Adrenal gland (tissue), 5 donors: ENCODE results near the gene ARFGAP1.

Source experiments
- CTCF ChIP-seq, 6 experiments: fragments of 450-650 bp in 4 of 6; fragments of 200-600 bp in 2 of 6; sonication (generic) in 1 of 6; IDR thresholded peaks; 1 replicate in 5 of 6; 2 replicates in 1 of 6; pipeline versions ENCODE4 v1.5.1 to v1.8.0; 2016 to 2021; ENCODE audit warnings: antibody characterized with exemption in 6 of 6, mild to moderate bottlenecking in 2 of 6, moderate library complexity in 1 of 6
- POLR2A ChIP-seq, 2 donors: fragments of 450-650 bp; IDR thresholded peaks; one replicate each; pipeline ENCODE4 v1.6.1; 2017; ENCODE audit warnings: antibody characterized with exemption in 2 of 2, mild to moderate bottlenecking in 2 of 2, moderate library complexity in 1 of 2
- donor health status: DM: no; HTN: no; CAD: no.

GRCh38 chr20:63254232-63254605, 18.4 kb upstream of the ARFGAP1 start, which contains the start of gene NKAIN4:
- TF ChIP-seq POLR2A (IDR thresholded peaks at IDR 0.05), result no peak
- no peak for TF ChIP-seq CTCF (IDR thresholded peaks at IDR 0.05)
